Neural crest cell (in vitro differentiated cells): ENCODE results near the gene SEMA4D. TPM values are rescaled to one million over a fixed set of nuclear protein-coding genes. Genes with fewer than 3 reads are reported as not detected.
A peak's percentile ranks its signal among the peaks of the same experiment; 100 is the strongest.

Experiments
- DNase-seq: peaks from one replicate; pipeline ENCODE4 v3.0.0; 2021; ENCODE audit warnings: low read depth, mixed read lengths, low spot score
- H3K27ac Mint-ChIP-seq: one replicate; pipeline ENCODE4 v1.8.0; 2021; ENCODE audit warnings: mild to moderate bottlenecking, mixed read lengths; ENCODE audit not compliant: unreplicated experiment
- H3K27me3 Mint-ChIP-seq: 2 replicates; pipeline ENCODE4 v1.8.0; 2021; ENCODE audit warnings: low read depth, mild to moderate bottlenecking, mixed read lengths
- H3K36me3 Mint-ChIP-seq: 2 replicates; pipeline ENCODE4 v1.8.0; 2021; ENCODE audit warnings: low read depth, mild to moderate bottlenecking, mixed read lengths
- H3K4me1 Mint-ChIP-seq: 2 replicates; pipeline ENCODE4 v1.8.0; 2021; ENCODE audit warnings: mixed read lengths
- H3K4me3 Mint-ChIP-seq: one replicate; pipeline ENCODE4 v1.8.0; 2021; ENCODE audit warnings: mild to moderate bottlenecking, mixed read lengths
- H3K9me3 Mint-ChIP-seq: 2 replicates; pipeline ENCODE4 v1.8.0; 2021; ENCODE audit warnings: mixed read lengths
- CTCF ChIP-seq: fragments of 200-600 bp; sonication (generic); conservative IDR thresholded peaks from 2 replicates; pipeline ENCODE4 v1.5.0; 2021; ENCODE audit warnings: antibody characterized with exemption, mild to moderate bottlenecking
- total RNA-seq: library from RNA; stranded (reverse); gene quantifications from 2 replicates; pipeline ENCODE4 v1.2.1, GENCODE V29; 2021

The SEMA4D gene
- total RNA-seq, 1 donor from 2014 or later = 33.5 TPM

- Mint-ChIP-seq H3K4me3 (no peak overlapping the region), H3K9me3 (no peaks in the 10 kb centered on the region), H3K27me3 (peaks cover 28% of the 10 kb centered on the region), H3K4me1 (no peaks in the 10 kb centered on the region), H3K36me3 (no peaks in the 10 kb centered on the region), H3K27ac (peak overlapping the region; percentile 65)
- no peak for TF ChIP-seq CTCF
- no peak for DNase-seq
Observed at GRCh38 chr9:89426384-89426961, 71.4 kb downstream of the SEMA4D start.

- Mint-ChIP-seq H3K27me3 (peaks cover 33% of the 10 kb centered on the region), H3K4me1 (no peaks in the 10 kb centered on the region), H3K27ac (peak overlapping the region; percentile 65), H3K4me3 (no peak overlapping the region), H3K36me3 (no peaks in the 10 kb centered on the region), H3K9me3 (no peaks in the 10 kb centered on the region)
- DNase-seq = no peak
- no peak for TF ChIP-seq CTCF
Observed at GRCh38 chr9:89425921-89426383, 72.0 kb downstream of the SEMA4D start.

GRCh38 chr9:89425024-89425805 lies 72.7 kb downstream of the SEMA4D start:
- DNase-seq = no peak
- Mint-ChIP-seq H3K9me3 (no peaks in the 10 kb centered on the region), H3K4me3 (no peak overlapping the region), H3K4me1 (no peaks in the 10 kb centered on the region), H3K27ac (no peak overlapping the region), H3K27me3 (peaks cover 41% of the 10 kb centered on the region), H3K36me3 (no peaks in the 10 kb centered on the region)
- no peak for TF ChIP-seq CTCF

GRCh38 chr9:89422151-89422975 lies 75.5 kb downstream of the SEMA4D start:
- DNase-seq = no peak
- Mint-ChIP-seq H3K27ac (no peak overlapping the region), H3K36me3 (no peaks in the 10 kb centered on the region), H3K4me3 (no peak overlapping the region), H3K27me3 (peaks cover 68% of the 10 kb centered on the region), H3K4me1 (no peaks in the 10 kb centered on the region), H3K9me3 (no peaks in the 10 kb centered on the region)
- TF ChIP-seq CTCF = no peak

GRCh38 chr9:89421595-89421994 lies 76.3 kb downstream of the SEMA4D start:
- Mint-ChIP-seq H3K9me3 (no peaks in the 10 kb centered on the region), H3K27me3 (peaks cover 70% of the 10 kb centered on the region), H3K4me1 (no peaks in the 10 kb centered on the region), H3K27ac (no peak overlapping the region), H3K4me3 (no peak overlapping the region), H3K36me3 (no peaks in the 10 kb centered on the region)
- DNase-seq = no peak
- TF ChIP-seq CTCF = no peak
